IPS-15b (cell line): ENCODE data around the gene ZNF776.
"Not testable (repeated sequence)": the region's sequence is repeated elsewhere in the genome, so short reads cannot be mapped to it uniquely, and the experiment has no call there.

Experiments used
- H3K27me3 ChIP-seq: one replicate; pipeline ENCODE4 v1.6.1; 2013; ENCODE audit warnings: low read length; ENCODE audit not compliant: control insufficient read depth, insufficient read depth
- H3K36me3 ChIP-seq: one replicate; pipeline ENCODE4 v1.6.1; 2013; ENCODE audit warnings: low read length; ENCODE audit not compliant: control insufficient read depth, insufficient read depth
- H3K4me1 ChIP-seq: one replicate; pipeline ENCODE4 v1.6.1; 2013; ENCODE audit warnings: mild to moderate bottlenecking, low read length; ENCODE audit not compliant: control insufficient read depth, insufficient read depth
- H3K4me3 ChIP-seq: one replicate; pipeline ENCODE4 v1.5.1; 2013; ENCODE audit warnings: low read depth, low read length
- H3K9ac ChIP-seq: one replicate; pipeline ENCODE4 v1.6.1; 2013; ENCODE audit warnings: low read depth, mild to moderate bottlenecking, low read length
- H3K9me3 ChIP-seq: one replicate; pipeline ENCODE4 v1.6.1; 2013; ENCODE audit warnings: mild to moderate bottlenecking, low read length; ENCODE audit not compliant: control insufficient read depth, insufficient read depth

ZNF776 gene

DNA sequence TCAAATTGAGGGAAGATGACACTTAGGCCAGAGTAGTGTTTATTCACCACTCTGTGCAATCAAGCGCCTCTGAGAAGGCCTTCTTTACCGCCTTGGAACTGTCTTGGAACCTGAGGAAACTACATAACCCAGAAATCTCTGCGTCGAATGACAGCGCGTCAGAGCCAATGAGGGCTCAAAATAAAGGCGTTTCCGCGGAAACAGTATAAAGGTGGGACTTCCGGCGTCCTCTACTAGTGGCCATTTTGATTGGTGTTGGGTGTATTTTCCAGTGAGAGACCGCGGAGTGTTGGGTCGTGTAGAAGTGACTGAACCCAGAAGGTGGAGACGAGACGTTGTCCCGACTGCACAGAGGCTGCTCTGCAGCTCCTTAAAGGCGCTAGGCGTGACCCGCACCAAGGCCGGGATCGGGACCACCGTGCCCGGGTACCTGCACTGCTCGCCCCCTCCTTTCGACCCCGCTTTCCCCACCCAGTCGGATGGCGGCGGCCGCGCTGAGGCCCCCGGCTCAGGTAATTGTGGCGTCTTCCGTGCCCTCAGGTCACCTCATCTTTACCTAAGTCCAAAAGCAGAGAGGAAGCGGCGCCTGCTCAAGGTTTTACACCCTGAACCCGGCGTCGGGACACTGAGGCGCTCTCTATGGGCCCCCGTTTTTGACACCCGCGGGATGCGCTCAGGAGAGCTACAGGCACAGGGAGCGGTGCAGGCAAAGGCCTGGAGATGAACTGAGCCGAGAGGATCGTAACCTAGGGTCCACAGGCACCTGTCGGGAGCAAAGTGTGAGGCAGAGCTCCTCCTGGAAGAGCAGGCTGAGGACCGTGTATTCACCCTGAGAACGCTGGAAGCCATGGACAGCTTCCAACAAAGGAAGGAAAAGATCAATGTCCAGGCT, at the start of gene ZNF776:
ZNF776 (plus strand) TSS at position 236 of the 892 bp plus-strand sequence; CDS start at position 480, 244 bp downstream.
- Histone ChIP-seq H3K9ac (peak within 1 kb of the TSS; percentile 92), H3K4me1 (peaks cover 3% of the 10 kb centered on the region), H3K9me3 (no peaks in the 10 kb centered on the region), H3K4me3 (peak within 1 kb of the TSS; percentile 99), H3K36me3 (peaks cover 11% of the 10 kb centered on the region), H3K27me3 (no peaks in the 10 kb centered on the region)

- Histone ChIP-seq H3K36me3 (peaks cover 30% of the 10 kb centered on the region), H3K9me3 (peaks cover 8% of the 10 kb centered on the region), H3K4me1 (no peaks in the 10 kb centered on the region), H3K4me3 (no peak overlapping the region), H3K27me3 (no peaks in the 10 kb centered on the region), H3K9ac (no peak overlapping the region)
Observed at GRCh38 chr19:57701625-57702024, 45.0 kb upstream of the ZNF776 start.

GRCh38 chr19:57706346-57706745, 40.3 kb upstream of the ZNF776 start:
- Histone ChIP-seq H3K4me1 (no peaks in the 10 kb centered on the region), H3K9me3 (peaks cover 6% of the 10 kb centered on the region), H3K27me3 (peaks cover 4% of the 10 kb centered on the region), H3K36me3 (peaks cover 19% of the 10 kb centered on the region), H3K4me3 (no peak overlapping the region), H3K9ac (no peak overlapping the region)

GRCh38 chr19:57708641-57709361, 37.8 kb upstream of the ZNF776 start, which contains the start of gene ZNF154:
TSS of gene ZNF154 (minus strand) at chr19:57709204. CDS start at chr19:57708971, 233 bp downstream.
- peaks cover 2% of the 10 kb centered on the region for H3K36me3 ChIP-seq
- H3K9me3 ChIP-seq, result no peaks in the 10 kb centered on the region
- peak within 1 kb of the TSS; percentile 77 for H3K4me3 ChIP-seq
- H3K27me3 ChIP-seq, result peaks cover 4% of the 10 kb centered on the region
- H3K9ac ChIP-seq, result peak within 1 kb of the TSS; percentile 85
- H3K4me1 ChIP-seq, result no peaks in the 10 kb centered on the region

- Histone ChIP-seq H3K9me3 (no peaks in the 10 kb centered on the region), H3K4me1 (no peaks in the 10 kb centered on the region), H3K36me3 (peaks cover 2% of the 10 kb centered on the region), H3K27me3 (peaks cover 4% of the 10 kb centered on the region), H3K4me3 (peak overlapping the region; percentile 77), H3K9ac (no peak overlapping the region)
Observed at GRCh38 chr19:57709616-57710015, 37.0 kb upstream of the ZNF776 start.

GRCh38 chr19:57712222-57712621, 34.4 kb upstream of the ZNF776 start:
- no peaks in the 10 kb centered on the region for H3K9me3 ChIP-seq
- peaks cover 4% of the 10 kb centered on the region for H3K27me3 ChIP-seq
- H3K36me3 ChIP-seq, result no peaks in the 10 kb centered on the region
- H3K4me1 ChIP-seq, result no peaks in the 10 kb centered on the region
- no peak overlapping the region for H3K4me3 ChIP-seq
- H3K9ac ChIP-seq, result no peak overlapping the region

GRCh38 chr19:57719424-57719823, 27.2 kb upstream of the ZNF776 start:
- no peak overlapping the region for H3K9ac ChIP-seq
- H3K27me3 ChIP-seq, result no peaks in the 10 kb centered on the region
- H3K9me3 ChIP-seq, result no peaks in the 10 kb centered on the region
- H3K36me3 ChIP-seq, result peaks cover 19% of the 10 kb centered on the region
- H3K4me1 ChIP-seq, result no peaks in the 10 kb centered on the region
- no peak overlapping the region for H3K4me3 ChIP-seq

DNA sequence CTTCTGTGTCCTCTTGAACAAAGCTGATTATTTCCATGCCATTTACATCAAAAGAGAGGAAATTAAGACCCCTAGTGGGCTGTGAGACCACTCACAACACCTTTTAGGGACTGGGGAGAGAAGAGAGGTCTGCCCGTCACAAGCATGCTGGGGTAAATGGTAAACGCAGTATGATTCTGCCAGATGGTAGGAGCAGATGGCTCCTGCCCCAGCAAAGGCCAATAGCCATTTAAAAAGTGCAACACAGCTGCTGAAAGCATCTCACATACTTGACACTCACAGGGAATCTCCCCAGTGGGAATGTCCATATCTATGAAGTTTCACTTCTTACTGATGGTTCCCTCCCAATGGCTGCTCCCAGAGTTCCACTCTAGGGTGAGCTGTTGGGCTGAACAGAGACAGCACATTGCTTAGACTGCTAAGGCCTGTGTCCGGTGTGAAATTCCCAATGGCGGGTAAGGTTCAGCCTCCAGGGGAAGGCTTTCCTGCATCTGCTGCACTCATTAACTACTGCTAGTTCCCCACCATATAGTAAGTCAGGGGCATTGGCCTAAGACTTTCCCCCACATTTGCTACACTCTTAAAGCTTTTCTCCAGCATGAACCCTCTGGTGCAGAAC, 26.6 kb upstream of the ZNF776 start:
- Histone ChIP-seq H3K4me1 (no peaks in the 10 kb centered on the region), H3K9me3 (no peaks in the 10 kb centered on the region), H3K9ac (no peak overlapping the region), H3K4me3 (no peak overlapping the region), H3K36me3 (peaks cover 19% of the 10 kb centered on the region), H3K27me3 (no peaks in the 10 kb centered on the region)

DNA sequence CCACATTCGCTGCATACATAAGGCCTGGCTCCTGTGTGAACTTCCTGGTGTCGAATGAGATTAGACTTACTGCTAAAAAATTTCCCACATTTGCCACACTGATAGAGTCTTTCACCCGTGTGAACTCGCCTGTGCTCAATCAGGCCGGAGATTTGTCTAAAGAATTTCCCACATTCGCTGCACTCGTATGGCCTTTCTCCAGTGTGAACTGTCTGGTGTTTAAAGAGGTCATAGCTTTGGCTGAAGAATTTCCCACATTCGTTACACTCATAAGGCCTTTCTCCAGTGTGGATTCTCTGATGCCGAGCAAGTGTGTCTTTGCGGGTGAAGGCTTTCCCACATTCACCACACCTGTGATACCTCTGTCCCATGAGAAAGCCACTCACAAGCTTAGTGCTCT, 25.7 kb upstream of the ZNF776 start:
- Histone ChIP-seq H3K4me1 (no peaks in the 10 kb centered on the region), H3K9me3 (no peaks in the 10 kb centered on the region)

GRCh38 chr19:57738320-57738719, 8.3 kb upstream of the ZNF776 start:
- H3K9me3 ChIP-seq, H3K4me3 ChIP-seq, H3K27me3 ChIP-seq, H3K9ac ChIP-seq, H3K4me1 ChIP-seq, H3K36me3 ChIP-seq: not testable (repeated sequence)

More for the DNA sequence above, 25.7 kb upstream of the ZNF776 start:
- Histone ChIP-seq H3K9ac (no peak overlapping the region), H3K4me3 (no peak overlapping the region), H3K27me3 (no peaks in the 10 kb centered on the region), H3K36me3 (peaks cover 19% of the 10 kb centered on the region)

DNA sequence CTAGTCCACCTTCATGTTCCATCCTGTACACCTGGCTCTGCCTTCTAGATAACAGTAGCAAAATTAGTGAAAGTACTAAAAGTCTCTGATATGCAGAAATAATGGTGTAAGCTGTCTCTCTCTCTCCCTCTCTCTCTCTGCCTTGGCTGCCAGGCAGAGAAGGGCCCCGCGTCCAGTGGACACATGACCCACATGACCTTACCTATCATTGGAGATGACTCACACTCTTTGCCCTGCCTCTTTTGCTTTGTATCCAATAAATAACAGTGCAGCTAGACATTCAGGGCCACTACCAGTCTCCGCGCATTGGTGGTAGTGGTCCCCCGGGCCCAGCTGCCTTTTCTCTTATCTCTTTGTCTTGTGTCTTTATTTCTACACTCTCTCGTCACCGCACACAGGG, 7.8 kb upstream of the ZNF776 start:
- not testable (repeated sequence) for H3K4me1 ChIP-seq, H3K27me3 ChIP-seq, H3K9ac ChIP-seq, H3K9me3 ChIP-seq, H3K36me3 ChIP-seq, H3K4me3 ChIP-seq
